Measurements from ENCODE around the gene FTO. TPM values are rescaled to one million over a fixed set of nuclear protein-coding genes. Genes with fewer than 3 reads are reported as not detected.

Gene FTO
- total and polyA plus RNA-seq, 12 donors = 17.8 to 310 (median 156) TPM

DNA sequence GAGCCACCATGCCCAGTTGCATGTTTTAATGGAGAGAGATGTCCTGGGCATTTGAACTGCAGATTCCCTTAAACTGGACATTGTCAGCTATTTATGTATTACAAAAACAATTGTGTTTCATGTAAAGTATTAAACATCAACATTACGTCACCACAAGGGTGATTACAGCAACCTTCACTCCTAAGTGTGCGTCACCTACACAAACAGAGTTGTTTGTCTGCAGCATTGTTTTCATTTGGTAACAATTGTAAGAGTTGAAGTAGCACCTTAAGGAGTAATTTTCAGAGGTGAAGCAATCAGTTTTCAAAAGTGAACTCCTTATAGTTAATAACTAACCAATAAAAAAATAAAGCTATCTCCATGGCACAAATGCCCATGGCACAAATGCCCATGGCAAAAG, 311.2 kb downstream of the FTO start:
- no peaks in the 10 kb centered on the region for H3K9me3 ChIP-seq (replicated peaks in 1 of 3)
- H3K4me1 ChIP-seq (replicated peaks in 1 of 2) = no peaks in the 10 kb centered on the region
- TF ChIP-seq, protein P1, sequence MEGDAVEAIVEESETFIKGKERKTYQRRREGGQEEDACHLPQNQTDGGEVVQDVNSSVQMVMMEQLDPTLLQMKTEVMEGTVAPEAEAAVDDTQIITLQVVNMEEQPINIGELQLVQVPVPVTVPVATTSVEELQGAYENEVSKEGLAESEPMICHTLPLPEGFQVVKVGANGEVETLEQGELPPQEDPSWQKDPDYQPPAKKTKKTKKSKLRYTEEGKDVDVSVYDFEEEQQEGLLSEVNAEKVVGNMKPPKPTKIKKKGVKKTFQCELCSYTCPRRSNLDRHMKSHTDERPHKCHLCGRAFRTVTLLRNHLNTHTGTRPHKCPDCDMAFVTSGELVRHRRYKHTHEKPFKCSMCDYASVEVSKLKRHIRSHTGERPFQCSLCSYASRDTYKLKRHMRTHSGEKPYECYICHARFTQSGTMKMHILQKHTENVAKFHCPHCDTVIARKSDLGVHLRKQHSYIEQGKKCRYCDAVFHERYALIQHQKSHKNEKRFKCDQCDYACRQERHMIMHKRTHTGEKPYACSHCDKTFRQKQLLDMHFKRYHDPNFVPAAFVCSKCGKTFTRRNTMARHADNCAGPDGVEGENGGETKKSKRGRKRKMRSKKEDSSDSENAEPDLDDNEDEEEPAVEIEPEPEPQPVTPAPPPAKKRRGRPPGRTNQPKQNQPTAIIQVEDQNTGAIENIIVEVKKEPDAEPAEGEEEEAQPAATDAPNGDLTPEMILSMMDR (IDR thresholded peaks at IDR 0.05) = no peak
- no peak for TF ChIP-seq POLR2A (IDR thresholded peaks at IDR 0.05)
- WGBS, 4 donors = 73 to 100% (median 99%) methylated on average over 2 of the region's 2 CpGs
- no peak overlapping the region for H3K4me3 ChIP-seq
- no peak overlapping the region for H3K27ac ChIP-seq
- no peaks in the 10 kb centered on the region for H3K27me3 ChIP-seq
- no peak for DNase-seq
- H3K36me3 ChIP-seq (replicated peaks in 1 of 2) = no peaks in the 10 kb centered on the region
- intact Hi-C loops (cut with DNase I) = no loop called here

DNA sequence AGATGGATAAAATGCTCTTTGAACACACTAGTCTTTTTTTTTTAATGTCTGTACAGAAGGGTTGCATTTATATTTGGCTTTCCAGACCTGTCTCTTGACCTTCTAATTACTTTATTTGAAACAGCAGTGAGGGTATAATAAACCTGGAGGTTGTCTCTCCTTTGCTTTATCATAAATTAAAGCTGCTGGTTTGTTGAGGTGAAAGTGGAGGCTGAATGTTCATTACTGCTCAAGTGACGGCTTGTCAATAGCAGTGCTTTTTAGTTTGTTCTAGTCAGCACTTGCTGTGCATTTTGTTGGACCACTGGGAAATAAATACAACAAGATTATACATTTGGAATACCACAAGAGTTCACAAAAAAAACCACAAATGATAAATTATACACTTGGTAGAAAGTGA, 318.4 kb downstream of the FTO start:
- Histone ChIP-seq H3K27me3 (no peaks in the 10 kb centered on the region), H3K9me3 (replicated peaks in 1 of 3) (no peaks in the 10 kb centered on the region), H3K4me3 (no peak overlapping the region), H3K4me1 (replicated peaks in 1 of 2) (no peaks in the 10 kb centered on the region), H3K36me3 (replicated peaks in 1 of 2) (no peaks in the 10 kb centered on the region), H3K27ac (no peak overlapping the region)
- intact Hi-C loops (cut with DNase I) = no loop called here
- no peak for DNase-seq
- no peak for TF ChIP-seq POLR2A (IDR thresholded peaks at IDR 0.05)
- TF ChIP-seq, protein P1 (IDR thresholded peaks at IDR 0.05) = no peak
- WGBS, 4 donors = 91 to 100% (median 95%) methylated on average over 1 of the region's 1 CpG

DNA sequence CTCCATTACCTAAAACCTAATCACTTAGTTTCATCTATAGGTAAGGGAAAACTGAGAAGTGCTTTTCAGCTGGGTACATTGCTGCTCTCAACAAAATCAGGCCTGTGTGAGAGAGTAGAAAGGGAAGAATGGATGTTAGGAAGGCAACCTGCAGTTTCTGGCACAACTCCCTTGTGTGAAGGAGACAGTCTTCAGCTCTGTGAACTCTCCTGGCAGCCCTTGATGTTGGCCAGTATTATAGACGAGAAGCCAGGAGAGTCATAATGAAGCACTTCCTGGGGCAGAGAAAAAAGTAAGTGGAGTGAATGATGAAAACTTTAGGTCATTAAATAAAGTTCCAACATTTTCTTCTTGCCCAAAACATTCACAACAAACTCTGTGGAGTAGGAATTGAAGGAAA, 322.5 kb downstream of the FTO start:
- 41 to 75% (median 55%) methylated on average over 1 of the region's 1 CpG for WGBS, 4 donors

DNA sequence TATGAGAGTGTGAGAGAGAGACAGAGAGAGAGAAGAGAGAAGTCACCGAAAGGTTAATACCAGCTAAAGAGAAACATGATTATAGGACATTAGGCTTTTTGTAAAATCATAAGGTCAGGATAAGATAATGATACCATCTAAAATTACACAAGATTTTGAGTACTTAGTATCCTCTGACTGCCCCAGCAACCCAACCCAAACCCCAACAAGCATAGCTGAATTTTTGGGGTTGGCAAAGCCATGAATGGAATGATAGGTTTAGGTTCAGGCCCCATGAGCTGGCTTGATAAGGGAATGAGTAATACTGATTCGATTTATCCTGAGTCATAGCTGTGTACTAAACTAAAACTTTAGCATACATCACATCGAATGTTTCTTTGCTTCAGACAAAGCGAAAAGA, 323.1 kb downstream of the FTO start:
- 65 to 73% (median 66%) methylated on average over 4 of the region's 4 CpGs for WGBS, 4 donors
- peak in 3 of 7 donors; percentile 28 to 49 (median 33) for DNase-seq
- H3K36me3 ChIP-seq (replicated peaks in 1 of 2) = no peaks in the 10 kb centered on the region
- H3K4me3 ChIP-seq = no peak overlapping the region
- no peaks in the 10 kb centered on the region for H3K9me3 ChIP-seq (replicated peaks in 1 of 3)
- no peaks in the 10 kb centered on the region for H3K27me3 ChIP-seq
- TF ChIP-seq, protein P1 (IDR thresholded peaks at IDR 0.05) = no peak
- no peak for TF ChIP-seq POLR2A (IDR thresholded peaks at IDR 0.05)
- H3K4me1 ChIP-seq (replicated peaks in 1 of 2) = no peaks in the 10 kb centered on the region
- H3K27ac ChIP-seq = peak overlapping the region in 2 of 5 donors; percentile 6 to 27
- intact Hi-C loops (cut with DNase I) = no loop called here

More for the DNA sequence above, 322.5 kb downstream of the FTO start:
- Histone ChIP-seq H3K4me1 (replicated peaks in 1 of 2) (no peaks in the 10 kb centered on the region), H3K4me3 (no peak overlapping the region), H3K27ac (peak overlapping the region in 1 of 5 donors; percentile 27), H3K9me3 (replicated peaks in 1 of 3) (no peaks in the 10 kb centered on the region), H3K36me3 (replicated peaks in 1 of 2) (no peaks in the 10 kb centered on the region), H3K27me3 (no peaks in the 10 kb centered on the region)
- TF ChIP-seq, protein P1 (IDR thresholded peaks at IDR 0.05) = no peak
- no peak for TF ChIP-seq POLR2A (IDR thresholded peaks at IDR 0.05)
- intact Hi-C loops (cut with DNase I) = no loop called here
- no peak for DNase-seq

Measured in adrenal gland (tissue), 12 donors.